ENCODE data around the gene EHBP1.
A peak's percentile ranks its signal among the peaks of the same experiment; 100 is the strongest.

Gene EHBP1

GRCh38 chr2:62785810-62786597, 80.5 kb downstream of the EHBP1 start:
- peak; percentile 93 for DNase-seq

GRCh38 chr2:62787386-62787785, 81.9 kb downstream of the EHBP1 start:
- peak; percentile 26 for DNase-seq

GRCh38 chr2:62789518-62789917, 84.0 kb downstream of the EHBP1 start:
- DNase-seq = no peak

GRCh38 chr2:62789918-62790317, 84.4 kb downstream of the EHBP1 start:
- no peak for DNase-seq

GRCh38 chr2:62792408-62792807, 86.9 kb downstream of the EHBP1 start:
- DNase-seq = no peak

- DNase-seq = no peak
These were observed 87.7 kb downstream of the EHBP1 start for GRCh38 chr2:62793213-62793612.

- DNase-seq = no peak
These were observed 89.3 kb downstream of the EHBP1 start for GRCh38 chr2:62794791-62795190.

GRCh38 chr2:62795341-62795740, 89.8 kb downstream of the EHBP1 start:
- no peak for DNase-seq

GRCh38 chr2:62797107-62797506, 91.6 kb downstream of the EHBP1 start:
- no peak for DNase-seq

- DNase-seq = no peak
These were observed 95.1 kb downstream of the EHBP1 start for GRCh38 chr2:62800618-62801017.

- no peak for DNase-seq
These were observed 95.6 kb downstream of the EHBP1 start for GRCh38 chr2:62801110-62801509.

GRCh38 chr2:62801814-62802523, 96.5 kb downstream of the EHBP1 start:
- no peak for DNase-seq

- no peak for DNase-seq
These were observed 98.4 kb downstream of the EHBP1 start for GRCh38 chr2:62803961-62804360.

GRCh38 chr2:62806231-62806630, 100.7 kb downstream of the EHBP1 start:
- DNase-seq = no peak

- no peak for DNase-seq
These were observed 103.0 kb downstream of the EHBP1 start for GRCh38 chr2:62808554-62808953.

GRCh38 chr2:62811086-62811485, 105.6 kb downstream of the EHBP1 start:
- no peak for DNase-seq

GRCh38 chr2:62811972-62812371, 106.5 kb downstream of the EHBP1 start:
- DNase-seq = no peak

- DNase-seq = no peak
These were observed 107.7 kb downstream of the EHBP1 start for GRCh38 chr2:62812921-62813825.

- DNase-seq = no peak
These were observed 108.6 kb downstream of the EHBP1 start for GRCh38 chr2:62814123-62814522.

GRCh38 chr2:62817348-62817747, 111.8 kb downstream of the EHBP1 start:
- DNase-seq = no peak

GRCh38 chr2:62817995-62818713, 112.6 kb downstream of the EHBP1 start:
- no peak for DNase-seq

GRCh38 chr2:62822549-62822948, 117.0 kb downstream of the EHBP1 start:
- no peak for DNase-seq

GRCh38 chr2:62824388-62824787, 118.9 kb downstream of the EHBP1 start:
- DNase-seq = no peak

Measured in MV-4-11 (cell line).